HG03108 (cell line): ENCODE measurements around the gene HNMT.
A peak's percentile ranks its signal among the peaks of the same experiment; 100 is the strongest.

Experiments used
- ATAC-seq: cut with Tn5 transposase; IDR thresholded peaks from one replicate; pipeline ENCODE4 v1.9.1; 2021; ENCODE audit warnings: moderate library complexity; ENCODE audit not compliant: unreplicated experiment

The HNMT gene

GRCh38 chr2:138009622-138010021 is 45.3 kb downstream of the HNMT start:
- ATAC-seq: no peak

- no peak for ATAC-seq
Observed at GRCh38 chr2:138010890-138011289, 46.6 kb downstream of the HNMT start.

GRCh38 chr2:138012082-138012481 is 47.8 kb downstream of the HNMT start:
- no peak for ATAC-seq

GRCh38 chr2:138012968-138013367 is 48.7 kb downstream of the HNMT start:
- ATAC-seq: no peak

- ATAC-seq: no peak
Observed at GRCh38 chr2:138013639-138014038, 49.4 kb downstream of the HNMT start.

GRCh38 chr2:138015494-138015893 is 51.2 kb downstream of the HNMT start:
- no peak for ATAC-seq

- no peak for ATAC-seq
Observed at GRCh38 chr2:138016351-138017087, 52.2 kb downstream of the HNMT start.

- ATAC-seq: no peak
Observed at GRCh38 chr2:138017824-138018223, 53.6 kb downstream of the HNMT start.

GRCh38 chr2:138018866-138019688 is 54.8 kb downstream of the HNMT start:
- ATAC-seq: no peak

- ATAC-seq: no peak
Observed at GRCh38 chr2:138020432-138020831, 56.2 kb downstream of the HNMT start.

GRCh38 chr2:138021154-138021553 is 56.9 kb downstream of the HNMT start:
- no peak for ATAC-seq

- ATAC-seq: no peak
Observed at GRCh38 chr2:138023298-138023697, 59.0 kb downstream of the HNMT start.

GRCh38 chr2:138023976-138024375 is 59.7 kb downstream of the HNMT start:
- no peak for ATAC-seq

- ATAC-seq: no peak
Observed at GRCh38 chr2:138026111-138027020, 62.1 kb downstream of the HNMT start.

GRCh38 chr2:138028538-138028937 is 64.3 kb downstream of the HNMT start:
- ATAC-seq: no peak

GRCh38 chr2:138029276-138029675 is 65.0 kb downstream of the HNMT start:
- ATAC-seq: no peak

GRCh38 chr2:138030459-138030858 is 66.2 kb downstream of the HNMT start:
- peak; percentile 60 for ATAC-seq

GRCh38 chr2:138032334-138032733 is 68.1 kb downstream of the HNMT start:
- no peak for ATAC-seq

- ATAC-seq: no peak
Observed at GRCh38 chr2:138034536-138034935, 70.3 kb downstream of the HNMT start.

GRCh38 chr2:138035608-138036217 is 71.4 kb downstream of the HNMT start:
- ATAC-seq: no peak

- ATAC-seq: no peak
Observed at GRCh38 chr2:138036522-138036921, 72.2 kb downstream of the HNMT start.
